T-helper 1 cell treated with Interleukin-12 subunit alpha and Interleukin-12 subunit beta and Interleukin-4 antibody, amounts not matched to agents 30 ng/mL and 1 ng/mL, for 36 hours (primary cell): ENCODE measurements around the gene ARHGEF4. TPM values are rescaled to one million over a fixed set of nuclear protein-coding genes. Genes with fewer than 3 reads are reported as not detected.
"Not testable (repeated sequence)": the region's sequence is repeated elsewhere in the genome, so short reads cannot be mapped to it uniquely, and the experiment has no call there.

Experiments
- intact Hi-C: fragments of 100-400 bp; cut with micrococcal nuclease; formaldehyde crosslinking; loops from one replicate; pipeline ENCODE4 v1.15.1; 2024
- total RNA-seq: library from RNA; stranded (reverse); gene quantifications from 2 replicates; pipeline ENCODE4 v1.2.3, GENCODE V29; 2022

ARHGEF4 gene
- total RNA-seq, 1 donor from 2014 or later: 0.37 TPM

DNA sequence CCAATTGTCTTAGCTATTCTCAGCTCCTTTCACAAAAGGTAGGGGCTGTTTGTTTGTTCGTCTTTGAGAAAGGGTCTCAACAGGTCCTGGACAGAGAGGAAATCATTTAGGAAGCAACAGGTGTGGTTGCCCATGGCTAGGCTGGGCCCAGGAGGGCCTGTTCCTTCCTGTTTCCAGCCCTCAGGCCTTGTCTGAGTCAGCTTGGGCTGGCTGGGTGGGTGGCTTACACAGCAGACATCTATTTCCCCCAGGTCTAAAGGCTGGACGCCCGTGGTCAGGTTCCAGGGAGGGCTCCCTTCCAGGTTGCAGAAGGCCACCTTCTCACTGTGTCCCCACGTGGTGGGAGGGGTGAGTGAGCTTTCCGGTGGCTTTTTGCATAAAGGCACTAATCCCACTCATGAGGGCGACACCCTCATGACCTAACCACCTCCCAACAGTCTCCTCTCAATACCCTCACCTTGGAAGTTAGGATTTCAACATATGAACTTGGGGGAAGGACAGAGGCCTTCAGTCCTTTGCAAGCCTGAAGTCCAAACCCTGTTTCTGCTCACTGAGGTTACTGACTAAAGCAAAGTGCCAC is 45.5 kb downstream of the ARHGEF4 start:
- intact Hi-C loops: no loop called here

DNA sequence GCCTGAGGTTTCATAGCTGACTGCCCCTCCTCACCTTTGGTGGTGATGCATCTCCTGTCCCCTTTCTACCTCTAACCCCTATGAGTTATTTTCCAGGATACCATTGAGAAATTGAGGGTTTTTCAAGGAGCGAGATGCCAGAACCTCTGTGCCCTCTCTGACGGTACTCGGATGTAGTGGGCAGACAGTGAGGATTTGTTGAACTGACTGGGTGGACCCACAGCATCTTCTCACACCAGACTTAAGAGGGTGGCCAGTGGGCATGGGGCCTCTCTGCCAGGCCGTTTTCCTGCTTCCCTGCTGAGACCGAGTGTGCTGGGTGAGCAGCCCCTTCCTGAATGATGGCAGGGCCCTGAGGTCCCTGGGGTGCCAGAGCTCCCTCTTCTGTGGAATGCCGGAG is 46.3 kb downstream of the ARHGEF4 start:
- intact Hi-C loops: no loop called here

- intact Hi-C loops: no loop called here
Observed at GRCh38 chr2:130883496-130883895, 46.8 kb downstream of the ARHGEF4 start.

DNA sequence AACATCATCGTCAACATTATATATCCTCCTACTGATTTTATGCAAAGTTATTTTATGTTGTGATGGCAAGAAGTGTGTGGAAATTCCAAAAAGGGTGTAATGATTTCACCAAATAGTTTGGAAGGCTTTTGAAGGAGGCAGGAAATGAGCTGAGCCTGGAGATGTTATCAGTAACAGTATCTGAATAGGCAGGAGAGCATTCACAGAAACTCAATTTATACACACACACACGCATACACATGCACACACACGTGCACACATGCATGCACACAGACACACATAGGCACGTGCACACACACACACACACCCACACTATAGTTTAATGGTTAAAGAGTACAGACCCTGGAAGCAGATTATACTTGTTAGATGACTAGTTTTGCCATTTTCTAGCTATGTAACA is 47.3 kb downstream of the ARHGEF4 start:
- intact Hi-C loops: no loop called here

- intact Hi-C loops: no loop called here
Observed at GRCh38 chr2:130884503-130884902, 47.8 kb downstream of the ARHGEF4 start.

GRCh38 chr2:130887643-130888042 is 50.9 kb downstream of the ARHGEF4 start:
- intact Hi-C loops: no loop called here

DNA sequence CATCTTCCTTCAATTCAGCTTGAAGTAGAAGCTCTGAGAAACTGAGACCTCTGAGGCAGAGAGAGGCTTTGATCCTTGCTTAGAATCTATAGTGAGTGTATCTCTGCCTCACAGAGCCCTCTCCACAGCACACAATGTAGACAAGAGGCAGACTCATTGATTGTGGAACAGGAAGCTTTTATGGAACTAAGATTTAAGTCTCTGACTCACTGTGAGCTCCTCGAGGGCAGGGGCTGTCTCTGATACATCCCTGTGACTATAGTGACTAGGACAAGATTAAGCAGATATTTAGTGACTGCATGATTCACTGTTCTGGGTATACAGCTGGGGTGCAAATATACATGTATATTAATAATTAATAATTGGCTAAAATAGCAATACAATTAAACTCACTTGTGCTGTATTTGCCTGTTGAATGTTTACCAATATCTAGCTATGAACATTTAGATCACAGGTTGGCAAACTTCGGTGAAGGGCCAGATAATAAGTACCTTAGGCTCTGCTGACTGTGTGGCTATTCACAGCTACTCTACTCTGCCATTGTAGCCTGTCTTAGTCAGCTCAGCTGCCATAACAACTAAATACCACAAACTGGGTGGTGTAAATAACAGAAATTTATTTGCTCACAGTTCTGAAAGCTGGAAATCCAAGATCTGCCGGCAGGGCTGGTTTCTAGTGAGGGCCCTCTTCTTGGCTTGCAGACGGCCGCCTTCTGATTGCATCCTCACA is 54.4 kb downstream of the ARHGEF4 start:
- intact Hi-C loops: no loop called here

GRCh38 chr2:130891966-130892365 is 55.3 kb downstream of the ARHGEF4 start:
- intact Hi-C loops: no loop called here

DNA sequence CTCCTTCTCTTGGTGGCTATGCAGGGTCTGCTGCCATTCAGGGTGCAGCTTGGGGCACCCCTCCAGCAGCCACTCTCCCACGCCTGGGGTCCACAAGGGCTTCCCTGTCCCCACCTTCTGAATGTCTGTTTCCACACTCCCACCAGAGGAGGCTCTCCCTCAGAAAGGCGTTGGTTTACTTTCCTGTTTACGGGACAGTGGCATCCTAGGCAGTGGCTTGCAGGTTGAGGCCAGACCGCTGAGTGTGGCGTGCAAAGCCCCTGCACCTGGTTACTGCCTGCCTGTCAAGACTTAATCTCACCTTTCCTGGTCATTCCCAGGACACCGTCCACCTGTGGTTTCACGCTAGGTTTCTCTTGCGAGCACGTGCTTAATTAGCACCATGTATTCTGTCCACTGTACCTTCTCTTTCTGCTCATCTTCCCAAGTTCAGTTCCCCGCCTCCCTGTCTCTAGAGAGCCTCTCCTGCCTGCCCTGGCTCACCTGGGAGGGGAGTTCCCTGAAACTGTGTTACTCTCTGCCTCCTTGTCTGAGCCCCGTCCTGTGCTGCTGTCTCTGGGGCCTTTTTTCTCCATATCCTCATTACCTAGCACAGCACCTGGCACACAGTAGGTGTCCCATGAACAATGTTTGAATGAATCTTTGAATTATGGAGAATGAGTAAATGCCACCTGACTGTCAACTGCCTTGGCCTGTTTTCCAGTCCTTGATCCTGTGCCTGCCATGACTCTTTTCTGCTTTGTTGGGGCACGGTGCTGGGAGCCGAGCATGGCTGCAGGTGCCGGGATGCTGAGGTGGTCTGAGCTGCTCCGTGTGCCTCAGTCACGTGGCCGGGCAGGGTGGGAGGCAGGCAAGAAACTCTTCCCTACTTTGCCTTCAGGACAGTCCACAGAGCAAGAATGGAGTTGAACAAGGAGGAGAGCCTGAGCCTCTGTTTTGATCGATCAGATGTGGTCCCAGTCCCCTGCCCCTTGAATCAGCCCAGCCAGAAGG is 56.4 kb downstream of the ARHGEF4 start:
- intact Hi-C loops: no loop called here

DNA sequence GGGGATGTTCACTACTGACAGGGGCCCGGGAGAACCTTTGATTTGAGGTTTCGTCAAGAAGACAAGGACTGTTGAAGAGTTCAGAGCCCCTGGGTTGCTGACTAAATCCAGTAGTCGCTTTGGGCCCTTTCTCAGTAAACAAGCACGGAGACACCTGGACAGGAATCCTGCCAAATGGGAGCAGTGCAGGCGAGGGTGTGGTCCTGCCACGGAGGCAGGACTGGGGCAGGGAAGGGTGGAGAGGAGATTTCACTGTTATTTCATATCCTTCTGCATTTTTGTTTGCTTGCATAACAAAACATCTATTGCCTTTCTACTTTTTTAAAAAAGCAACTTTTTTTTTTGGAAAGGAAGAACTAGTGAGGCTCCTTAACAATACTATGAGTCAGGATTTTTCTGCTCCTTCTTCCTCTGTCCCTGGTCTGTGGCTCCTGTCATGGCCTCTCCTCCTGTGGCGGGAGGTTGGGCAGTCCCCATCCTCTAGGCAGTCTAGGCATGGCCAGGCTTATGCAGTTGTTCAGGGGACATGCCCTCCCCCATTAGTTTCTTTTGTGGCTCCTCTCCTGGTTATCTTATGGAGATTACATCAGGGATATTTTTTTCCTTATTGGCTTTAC is 57.7 kb downstream of the ARHGEF4 start:
- intact Hi-C loops: no loop called here

DNA sequence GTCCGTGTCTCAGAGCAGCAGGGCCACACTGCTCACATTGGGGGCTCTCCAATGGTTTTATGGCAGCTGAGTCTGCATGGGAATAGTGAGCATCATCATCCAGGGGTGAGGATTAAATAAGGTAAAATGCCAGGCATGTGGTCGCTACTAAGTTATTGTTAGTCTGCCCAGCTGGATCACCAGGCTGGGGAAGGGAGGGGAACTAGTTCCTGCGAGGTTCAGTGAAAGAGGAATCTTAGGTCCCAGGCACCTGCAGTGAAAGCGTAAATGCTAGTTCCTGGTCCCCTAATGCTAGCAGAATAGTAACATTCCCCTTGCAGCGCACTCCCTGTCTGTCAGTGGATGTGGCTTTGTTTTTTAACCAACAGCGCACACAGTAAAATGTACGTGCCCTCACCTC is 60.1 kb downstream of the ARHGEF4 start:
- intact Hi-C loops: no loop called here

DNA sequence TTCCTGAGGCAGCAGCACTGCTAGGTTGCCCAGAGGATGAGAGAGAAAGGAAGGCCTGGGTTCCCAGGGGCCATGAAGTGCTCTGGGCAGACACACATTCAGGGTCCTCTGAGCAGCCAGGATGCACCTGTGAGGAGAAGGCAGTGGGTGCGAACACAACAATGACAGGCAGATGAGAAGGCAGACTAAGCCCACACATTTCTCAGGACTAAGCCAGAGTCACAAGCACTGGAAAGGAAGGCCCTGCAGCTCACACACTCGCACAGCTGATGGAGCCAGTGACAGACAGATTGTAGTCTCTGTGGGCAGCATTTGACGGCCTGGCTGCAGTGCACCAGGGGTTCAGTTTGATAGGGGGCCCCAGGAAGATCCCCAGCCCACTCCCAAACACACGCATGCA is 61.8 kb downstream of the ARHGEF4 start:
- intact Hi-C loops: no loop called here

DNA sequence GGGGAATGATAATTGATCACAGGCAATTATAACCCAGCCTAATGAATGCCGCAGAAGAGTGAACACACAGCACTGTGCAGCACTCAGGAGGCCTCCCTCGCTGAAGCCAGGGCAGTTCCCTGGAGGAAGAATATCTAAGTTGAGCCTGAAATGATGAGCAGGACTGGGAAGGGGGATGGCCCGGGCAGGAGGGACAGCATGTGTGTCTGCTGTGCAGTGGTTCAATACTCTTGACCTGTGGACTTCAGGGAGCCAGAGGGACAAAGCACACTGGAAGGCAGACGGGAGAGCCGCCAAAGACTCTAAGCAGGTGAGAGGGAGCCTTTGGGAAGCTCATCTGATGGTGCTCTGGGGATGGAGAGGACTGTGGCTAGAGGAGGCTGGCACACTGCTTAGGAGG is 62.6 kb downstream of the ARHGEF4 start:
- intact Hi-C loops: no loop called here

- intact Hi-C loops: no loop called here
Observed at GRCh38 chr2:130901061-130901460, 64.3 kb downstream of the ARHGEF4 start.

GRCh38 chr2:130901626-130902025 is 64.9 kb downstream of the ARHGEF4 start:
- intact Hi-C loops: not testable (repeated sequence)

GRCh38 chr2:130908832-130909231 is 72.1 kb downstream of the ARHGEF4 start:
- intact Hi-C loops: no loop called here

GRCh38 chr2:130910931-130911330 is 74.2 kb downstream of the ARHGEF4 start:
- intact Hi-C loops: no loop called here

DNA sequence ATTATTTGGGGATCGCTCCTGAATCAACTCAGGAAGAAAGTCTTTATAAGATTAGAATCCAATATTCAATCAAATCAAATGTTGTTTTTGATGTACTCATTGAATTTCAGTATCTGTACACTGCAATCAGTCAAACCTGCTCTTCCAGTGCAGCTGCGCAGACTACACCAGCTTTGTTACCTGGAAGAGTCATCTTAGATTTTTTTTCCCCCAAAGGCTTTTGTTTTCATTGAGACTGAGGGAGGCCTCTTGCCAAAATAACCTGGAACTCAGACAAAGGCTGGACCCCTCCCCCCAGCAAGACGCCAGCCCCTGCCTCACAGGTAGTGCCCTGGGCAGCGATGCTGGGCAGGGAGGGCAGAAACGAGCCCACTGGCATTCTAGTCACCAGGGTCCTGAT is 74.8 kb downstream of the ARHGEF4 start:
- intact Hi-C loops: no loop called here

GRCh38 chr2:130911996-130912395 is 75.3 kb downstream of the ARHGEF4 start:
- intact Hi-C loops: no loop called here

DNA sequence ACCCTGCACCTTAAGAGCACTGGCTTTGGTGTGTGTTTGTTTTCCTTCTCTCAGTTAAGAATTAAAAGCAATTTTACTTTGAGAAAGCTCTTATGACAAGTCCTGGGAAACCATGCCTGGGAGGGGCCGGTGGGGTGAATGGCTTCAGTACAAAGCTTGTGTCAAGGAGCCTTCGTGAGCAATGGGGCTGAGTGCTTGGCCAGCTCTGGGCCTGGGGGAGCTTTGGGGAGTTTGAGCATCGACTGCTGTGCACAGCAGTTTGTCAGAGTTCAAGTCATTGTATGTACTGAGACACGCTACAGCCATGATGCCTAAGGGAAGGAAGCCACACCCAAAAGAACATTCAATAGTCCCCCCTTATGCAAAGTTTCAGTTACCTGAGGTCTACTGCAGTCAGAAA is 75.8 kb downstream of the ARHGEF4 start:
- intact Hi-C loops: no loop called here

- intact Hi-C loops: no loop called here
Observed at GRCh38 chr2:130913891-130914290, 77.2 kb downstream of the ARHGEF4 start.

GRCh38 chr2:130915149-130915548 is 78.4 kb downstream of the ARHGEF4 start:
- intact Hi-C loops: no loop called here
